GM12878 (cell line): ENCODE data around the gene FADS3. TPM values are rescaled to one million over a fixed set of nuclear protein-coding genes. Genes with fewer than 3 reads are reported as not detected.

Experiments
- ATAC-seq: fragments of 200-7000 bp; cut with Tn5 transposase; 3 replicates; pipeline ENCODE4 v1.9.1; 2020; ENCODE audit warnings: mild to moderate bottlenecking, moderate library complexity
- BruUV-seq: library from RNA; stranded (reverse); fragments of 400-500 nt; replicated peaks from 2 replicates; lab custom pipeline; 2021; lab: Mats Ljungman, UMichigan
- CTCF ChIA-PET: fragments of 300-600 bp; sonication (Branson Sonifier 250); formaldehyde crosslinking; extraction: SDS; loops from one replicate; lab custom pipeline; 2021; ENCODE audit warnings: inconsistent platforms; lab: Yijun Ruan, JAX
- POLR2A ChIA-PET: fragments of 350-600 bp; formaldehyde crosslinking; extraction: SDS; loops from one replicate; lab custom pipeline; 2021; ENCODE audit warnings: inconsistent platforms; lab: Charles Lee
- RAD21 ChIA-PET: fragments of 300-600 bp; sonication (Branson Sonifier 250); formaldehyde crosslinking; loops from one replicate; lab custom pipeline; 2023; ENCODE audit warnings: antibody characterized with exemption; ENCODE audit not compliant: unreplicated experiment; lab: Charles Lee
- SMC1A ChIA-PET: fragments of 300-600 bp; sonication (Branson Sonifier 250); formaldehyde crosslinking; loops from one replicate; lab custom pipeline; 2023; ENCODE audit not compliant: unreplicated experiment, uncharacterized antibody; lab: Charles Lee
- DNase-seq: peaks from one replicate; pipeline ENCODE4 v3.0.0-alpha.2; 2011; ENCODE audit warnings: low read depth, low spot score
- FAIRE-seq: peaks from 3 replicates; lab custom pipeline; 2011; peaks lifted over from hg19 to GRCh38; lab: Jason Lieb, UNC
- H2AFZ ChIP-seq: 2 replicates; pipeline ENCODE4 v1.6.0; 2011; ENCODE audit warnings: low read depth, low read length, control low read depth; ENCODE audit not compliant: control insufficient read depth
- H3K27ac ChIP-seq: 2 replicates; pipeline ENCODE4 v1.5.1; 2011; ENCODE audit warnings: control low read depth; ENCODE audit not compliant: control insufficient read depth, insufficient read depth
- H3K27me3 ChIP-seq, 2 experiments: replicated peaks in 1 of 2; 2 replicates each; pipeline versions ENCODE4 v1.6.0 to v1.6.1; 2011; ENCODE audit warnings: low read length in 1 of 2; ENCODE audit not compliant: control insufficient read depth in 2 of 2, insufficient read depth in 2 of 2
- H3K36me3 ChIP-seq, 2 experiments: 2 replicates each; pipeline ENCODE4 v1.5.1; 2011; ENCODE audit warnings: low read length in 1 of 2; ENCODE audit not compliant: control insufficient read depth in 2 of 2, insufficient read depth in 2 of 2
- H3K4me1 ChIP-seq: 2 replicates; pipeline ENCODE4 v1.6.1; 2011; ENCODE audit warnings: mild to moderate bottlenecking, low read length, moderate library complexity, mixed read lengths; ENCODE audit not compliant: control insufficient read depth, insufficient read depth
- H3K4me2 ChIP-seq: 2 replicates; pipeline ENCODE4 v1.6.0; 2011; ENCODE audit warnings: control low read depth; ENCODE audit not compliant: control insufficient read depth, insufficient read depth
- H3K4me3 ChIP-seq: fragments of 200-600 bp; sonication (generic); 2 replicates; pipeline ENCODE4 v1.5.1; 2016
- H3K79me2 ChIP-seq: 2 replicates; pipeline ENCODE4 v1.6.0; 2011; ENCODE audit warnings: low read length; ENCODE audit not compliant: control insufficient read depth, insufficient read depth
- H3K9ac ChIP-seq: 2 replicates; pipeline ENCODE4 v1.8.0; 2011; ENCODE audit warnings: low read length, control low read depth, mixed read lengths; ENCODE audit not compliant: control insufficient read depth, insufficient read depth
- H3K9me3 ChIP-seq: replicated peaks from 3 replicates; pipeline ENCODE4 v1.5.1; 2011; ENCODE audit warnings: mild to moderate bottlenecking, low read length; ENCODE audit not compliant: control insufficient read depth, insufficient read depth
- H4K20me1 ChIP-seq: 2 replicates; pipeline ENCODE4 v1.6.0; 2011; ENCODE audit not compliant: control insufficient read depth, insufficient read depth
- BACH1 ChIP-seq: fragments of 450-650 bp; IDR thresholded peaks from 2 replicates; pipeline ENCODE4 v1.6.1; 2017; ENCODE audit warnings: mild to moderate bottlenecking, borderline replicate concordance
- IRF4 ChIP-seq: IDR thresholded peaks from 2 replicates; pipeline ENCODE4 v1.6.1; 2011; ENCODE audit warnings: low read depth, low read length
- JUND ChIP-seq: IDR thresholded peaks from 2 replicates; pipeline ENCODE4 v1.6.1; 2012; ENCODE audit warnings: low read depth, mild to moderate bottlenecking, low read length, improper control_type of control experiment, moderate library complexity
- MEF2A ChIP-seq: IDR thresholded peaks from 2 replicates; pipeline ENCODE4 v1.6.1; 2011; ENCODE audit warnings: low read depth, mild to moderate bottlenecking, low read length, moderate library complexity; ENCODE audit not compliant: insufficient read depth
- NRF1 ChIP-seq: conservative IDR thresholded peaks from 2 replicates; pipeline ENCODE4 v1.6.1; 2011; ENCODE audit warnings: mild to moderate bottlenecking, low read depth, low read length, improper control_type of control experiment
- RUNX3 ChIP-seq: IDR thresholded peaks from 2 replicates; pipeline ENCODE4 v1.6.1; 2012; ENCODE audit warnings: low read length, inconsistent platforms
- SIX5 ChIP-seq: IDR thresholded peaks from 2 replicates; pipeline ENCODE4 v1.6.1; 2011; ENCODE audit warnings: mild to moderate bottlenecking, low read depth, low read length, moderate library complexity; ENCODE audit not compliant: severe bottlenecking
- TCF3 ChIP-seq: IDR thresholded peaks from 2 replicates; pipeline ENCODE4 v1.6.1; 2012; ENCODE audit warnings: low read depth, mild to moderate bottlenecking, low read length, borderline replicate concordance; ENCODE audit not compliant: insufficient read depth
- WGBS: methylation state at CpG from one replicate; pipeline ENCODE4 v1.1.6; 2016; ENCODE audit warnings: low lambda C conversion rate; ENCODE audit not compliant: insufficient replicate concordance, insufficient coverage; ENCODE audit errors: missing lambda C conversion rate; 5-methylcytosine and 5-hydroxymethylcytosine counted together
- in situ Hi-C: fragments of 300-500 bp; cut with MboI; formaldehyde crosslinking; loops from 9 replicates; pipeline ENCODE4 v1.14.3; 2018; ENCODE audit warnings: mixed read lengths
- intact Hi-C: fragments of 100-400 bp; cut with micrococcal nuclease; formaldehyde crosslinking; loops from one replicate; pipeline ENCODE4 v1.14.2; 2022; ENCODE audit not compliant: unreplicated experiment
- polyA plus RNA-seq, 11 experiments: library from polyadenylated mRNA; depleted of rRNA in 4 of 11; unstranded in 6 of 11; stranded (reverse) in 5 of 11; fragments of >200 nt; fragmentation: Nextera tagmentation in 4 of 11; fragmentation: Illumina TruSeq in 1 of 11; extraction: Ambion mirVana in 4 of 11; extraction: Trizol in 1 of 11; gene quantifications; 1 replicate in 1 of 11; 2 replicates in 10 of 11; pipeline versions ENCODE4 v1.2.1 to v1.2.3, GENCODE V29; 2011 to 2016; ENCODE audit warnings: inconsistent platforms in 2 of 11, missing spikeins in 2 of 11, low read depth in 1 of 11
- total RNA-seq, 4 experiments: library from RNA; depleted of rRNA in 3 of 4; stranded (reverse); fragments of >200 nt in 3 of 4; fragmentation: Illumina TruSeq in 1 of 4; extraction: Trizol in 1 of 4; gene quantifications; 2 replicates each; pipeline versions ENCODE4 v1.2.1 to v1.2.3, GENCODE V29; 2013 to 2021
- TF ChIP-seq, protein P1 (sequence below): IDR thresholded peaks from 2 replicates; pipeline ENCODE4 v1.6.1; 2012; ENCODE audit warnings: low read depth, low read length, improper control_type of control experiment
- TF ChIP-seq, protein P2 (sequence below): fragments of 450-650 bp; formaldehyde crosslinking; IDR thresholded peaks from 2 replicates; pipeline ENCODE4 v1.4.0; 2022; ENCODE audit warnings: mild to moderate bottlenecking, moderate library complexity
- TF ChIP-seq, protein P3 (sequence below): fragments of 450-650 bp; IDR thresholded peaks from 2 replicates; pipeline ENCODE4 v1.6.1; 2014; ENCODE audit warnings: mild to moderate bottlenecking

FADS3 gene
- total and polyA plus RNA-seq, 10 of the 15 experiments (the other 5 are each of a cell fraction or from before 2014, with no cell fraction given): 0.23 to 8.1 (median 4.2) TPM

DNA sequence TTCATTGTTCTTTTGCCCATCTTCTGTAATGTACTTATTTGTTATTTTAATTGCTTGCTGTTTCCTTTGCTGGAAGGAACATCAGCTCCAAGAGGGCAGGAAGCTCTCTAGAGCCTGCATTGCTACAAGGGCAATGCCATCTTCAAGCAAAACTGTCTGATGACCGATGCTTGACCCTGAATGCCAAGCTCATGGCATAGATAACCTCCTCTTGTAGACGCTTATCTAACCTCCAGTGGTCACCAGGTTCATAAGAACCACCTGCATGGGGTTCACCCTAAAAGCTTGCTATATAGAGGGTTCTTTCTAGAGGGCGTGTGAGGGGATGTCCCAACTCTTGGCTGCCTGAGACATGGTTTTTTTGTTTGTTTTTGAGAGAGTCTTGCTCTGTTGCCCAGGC is 16.5 kb downstream of the FADS3 start:
- 19% methylated on average over 3 of the region's 3 CpGs for WGBS
- in situ Hi-C loops: no loop called here
- Histone ChIP-seq H3K27ac (no peak overlapping the region), H3K79me2 (no peaks in the 10 kb centered on the region), H2AFZ (no peak overlapping the region), H3K27me3 (no peaks in the 10 kb centered on the region; a peak in 1 of 4 replicates), H4K20me1 (no peaks in the 10 kb centered on the region), H3K4me1 (peaks cover 3% of the 10 kb centered on the region), H3K9ac (no peak overlapping the region), H3K4me2 (no peak overlapping the region), H3K4me3 (no peak overlapping the region), H3K9me3 (no peaks in the 10 kb centered on the region), H3K36me3 (no peaks in the 10 kb centered on the region)
- SMC1A ChIA-PET: no interaction called here
- intact Hi-C loops: loop anchor here (5.0 kb wide), 1 partner anchor 78 kb away; no protein-coding TSS in a partner anchor
- TF ChIP-seq RUNX3: no peak
- TF ChIP-seq, protein P1, sequence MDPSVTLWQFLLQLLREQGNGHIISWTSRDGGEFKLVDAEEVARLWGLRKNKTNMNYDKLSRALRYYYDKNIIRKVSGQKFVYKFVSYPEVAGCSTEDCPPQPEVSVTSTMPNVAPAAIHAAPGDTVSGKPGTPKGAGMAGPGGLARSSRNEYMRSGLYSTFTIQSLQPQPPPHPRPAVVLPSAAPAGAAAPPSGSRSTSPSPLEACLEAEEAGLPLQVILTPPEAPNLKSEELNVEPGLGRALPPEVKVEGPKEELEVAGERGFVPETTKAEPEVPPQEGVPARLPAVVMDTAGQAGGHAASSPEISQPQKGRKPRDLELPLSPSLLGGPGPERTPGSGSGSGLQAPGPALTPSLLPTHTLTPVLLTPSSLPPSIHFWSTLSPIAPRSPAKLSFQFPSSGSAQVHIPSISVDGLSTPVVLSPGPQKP: no peak
- TF ChIP-seq BACH1: no peak
- no peak for FAIRE-seq
- ATAC-seq: no peak
- POLR2A ChIA-PET: interaction anchor here (0.7 to 1.0 kb wide), 2 partner anchors 11 to 59 kb away, joined by 3 to 4 read pairs; no protein-coding TSS in a partner anchor
- DNase-seq: no peak
- no TSS peak for BruUV-seq
- CTCF ChIA-PET: interaction anchor here (1.1 to 3.8 kb wide), 3 partner anchors 23 to 77 kb away, joined by 3 to 19 read pairs (median 3); no protein-coding TSS in a partner anchor
- RAD21 ChIA-PET: interaction anchor here (0.6 to 3.0 kb wide), 5 partner anchors 24 to 77 kb away, joined by 3 to 8 read pairs (median 3); no protein-coding TSS in a partner anchor

DNA sequence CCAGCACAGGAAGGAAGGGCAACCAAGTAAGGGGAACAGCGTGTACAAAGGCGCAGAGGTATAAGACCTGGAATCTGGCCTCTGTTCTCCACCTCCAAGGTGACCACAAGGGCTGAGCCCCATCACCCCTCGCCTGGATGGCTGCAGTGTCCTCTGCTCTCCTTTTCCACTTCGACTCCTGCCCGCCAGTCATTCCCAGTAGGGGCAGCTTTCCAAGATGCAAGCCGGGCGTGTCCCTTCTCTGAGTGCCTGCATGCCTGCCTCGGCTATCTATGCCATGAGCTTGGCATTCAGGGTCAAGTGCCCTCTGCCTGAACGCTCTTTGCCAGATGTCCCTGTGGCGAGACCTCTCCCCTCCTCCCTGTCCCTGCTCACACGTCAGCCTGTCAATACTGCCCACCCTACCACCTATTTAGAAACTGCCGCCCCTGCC is 17.0 kb downstream of the FADS3 start:
- H3K4me1 ChIP-seq: no peaks in the 10 kb centered on the region
- H3K27ac ChIP-seq: no peak overlapping the region
- no peaks in the 10 kb centered on the region for H3K9me3 ChIP-seq
- ChIA-PET SMC1A (no interaction called here), CTCF (interaction anchor here (0.5 to 3.8 kb wide), 3 partner anchors 45 to 185 kb away, joined by 3 to 19 read pairs (median 4); no protein-coding TSS in a partner anchor), RAD21 (interaction anchor here (0.9 to 3.0 kb wide), 4 partner anchors 24 to 208 kb away, joined by 3 to 8 read pairs (median 5); no protein-coding TSS in a partner anchor), POLR2A (interaction anchor here (1.0 kb wide), 1 partner anchor 11 kb away, joined by 3 read pairs; no protein-coding TSS in a partner anchor)
- no peaks in the 10 kb centered on the region; a peak in 1 of 4 replicates for H3K27me3 ChIP-seq
- WGBS: 78% methylated on average over 12 of the region's 12 CpGs
- no peak for ATAC-seq
- no peaks in the 10 kb centered on the region for H3K79me2 ChIP-seq
- in situ Hi-C loops: no loop called here
- H3K9ac ChIP-seq: no peak overlapping the region
- intact Hi-C loops: loop anchor here (5.0 kb wide), 1 partner anchor 77 kb away; no protein-coding TSS in a partner anchor
- no peak for DNase-seq
- H4K20me1 ChIP-seq: no peaks in the 10 kb centered on the region
- no peak overlapping the region for H2AFZ ChIP-seq
- no TSS peak for BruUV-seq
- H3K4me2 ChIP-seq: no peak overlapping the region
- FAIRE-seq: no peak
- H3K4me3 ChIP-seq: no peak overlapping the region
- no peaks in the 10 kb centered on the region for H3K36me3 ChIP-seq
- TF ChIP-seq, protein P2, sequence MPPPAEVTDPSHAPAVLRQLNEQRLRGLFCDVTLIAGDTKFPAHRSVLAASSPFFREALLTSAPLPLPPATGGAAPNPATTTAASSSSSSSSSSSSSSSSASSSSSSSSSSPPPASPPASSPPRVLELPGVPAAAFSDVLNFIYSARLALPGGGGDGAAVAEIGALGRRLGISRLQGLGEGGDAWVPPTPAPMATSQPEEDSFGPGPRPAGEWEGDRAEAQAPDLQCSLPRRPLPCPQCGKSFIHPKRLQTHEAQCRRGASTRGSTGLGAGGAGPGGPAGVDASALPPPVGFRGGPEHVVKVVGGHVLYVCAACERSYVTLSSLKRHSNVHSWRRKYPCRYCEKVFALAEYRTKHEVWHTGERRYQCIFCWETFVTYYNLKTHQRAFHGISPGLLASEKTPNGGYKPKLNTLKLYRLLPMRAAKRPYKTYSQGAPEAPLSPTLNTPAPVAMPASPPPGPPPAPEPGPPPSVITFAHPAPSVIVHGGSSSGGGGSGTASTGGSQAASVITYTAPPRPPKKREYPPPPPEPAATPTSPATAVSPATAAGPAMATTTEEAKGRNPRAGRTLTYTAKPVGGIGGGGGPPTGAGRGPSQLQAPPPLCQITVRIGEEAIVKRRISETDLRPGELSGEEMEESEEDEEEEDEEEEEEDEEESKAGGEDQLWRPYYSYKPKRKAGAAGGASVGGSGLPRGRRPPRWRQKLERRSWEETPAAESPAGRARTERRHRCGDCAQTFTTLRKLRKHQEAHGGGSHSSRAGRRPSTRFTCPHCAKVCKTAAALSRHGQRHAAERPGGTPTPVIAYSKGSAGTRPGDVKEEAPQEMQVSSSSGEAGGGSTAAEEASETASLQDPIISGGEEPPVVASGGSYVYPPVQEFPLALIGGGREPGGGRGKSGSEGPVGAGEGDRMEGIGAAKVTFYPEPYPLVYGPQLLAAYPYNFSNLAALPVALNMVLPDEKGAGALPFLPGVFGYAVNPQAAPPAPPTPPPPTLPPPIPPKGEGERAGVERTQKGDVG (CRISPR knock-in tag): no peak
- TF ChIP-seq NRF1 (no peak), JUND (no peak), MEF2A (no peak), TCF3 (no peak), SIX5 (no peak), IRF4 (no peak)
- TF ChIP-seq, protein P3, sequence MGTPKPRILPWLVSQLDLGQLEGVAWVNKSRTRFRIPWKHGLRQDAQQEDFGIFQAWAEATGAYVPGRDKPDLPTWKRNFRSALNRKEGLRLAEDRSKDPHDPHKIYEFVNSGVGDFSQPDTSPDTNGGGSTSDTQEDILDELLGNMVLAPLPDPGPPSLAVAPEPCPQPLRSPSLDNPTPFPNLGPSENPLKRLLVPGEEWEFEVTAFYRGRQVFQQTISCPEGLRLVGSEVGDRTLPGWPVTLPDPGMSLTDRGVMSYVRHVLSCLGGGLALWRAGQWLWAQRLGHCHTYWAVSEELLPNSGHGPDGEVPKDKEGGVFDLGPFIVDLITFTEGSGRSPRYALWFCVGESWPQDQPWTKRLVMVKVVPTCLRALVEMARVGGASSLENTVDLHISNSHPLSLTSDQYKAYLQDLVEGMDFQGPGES: no peak
